Endothelial cell of umbilical vein (primary cell): ENCODE measurements around the gene LRP5. TPM values are rescaled to one million over a fixed set of nuclear protein-coding genes. Genes with fewer than 3 reads are reported as not detected.
"Not testable (repeated sequence)": the region's sequence is repeated elsewhere in the genome, so short reads cannot be mapped to it uniquely, and the experiment has no call there.

ENCODE experiments used
- BruUV-seq: library from RNA; stranded (reverse); fragments of 400-500 nt; replicated peaks from 2 replicates; lab custom pipeline; 2021; lab: Mats Ljungman, UMichigan
- CTCF ChIA-PET: fragments of 300-600, 350-600 bp; sonication (Branson Sonifier 250); formaldehyde crosslinking; loops from one replicate; lab custom pipeline; 2021; ENCODE audit warnings: antibody characterized with exemption, inconsistent platforms; lab: Charles Lee
- POLR2A ChIA-PET: fragments of 300-600, 350-600 bp; sonication (Branson Sonifier 250); formaldehyde crosslinking; loops from one replicate; lab custom pipeline; 2021; ENCODE audit warnings: antibody characterized with exemption, inconsistent platforms; lab: Charles Lee
- DNase-seq: peaks from one replicate; pipeline ENCODE4 v3.0.0-alpha.2; 2011; ENCODE audit warnings: low read depth, low spot score
- FAIRE-seq: peaks from 2 replicates; lab custom pipeline; 2011; peaks lifted over from hg19 to GRCh38; lab: Jason Lieb, UNC
- H2AFZ ChIP-seq: 2 replicates; pipeline ENCODE4 v1.6.0; 2012; ENCODE audit warnings: low read depth, low read length, control low read depth, inconsistent platforms
- H3K27ac ChIP-seq: 2 replicates; pipeline ENCODE4 v1.5.1; 2011; ENCODE audit warnings: low read depth, mild to moderate bottlenecking, control low read depth, low read length, moderate library complexity; ENCODE audit not compliant: insufficient read depth
- H3K27me3 ChIP-seq, 2 experiments: 2 replicates each; pipeline versions ENCODE4 v1.6.0 to v1.6.1; 2011; ENCODE audit warnings: low read length in 2 of 2, mixed read lengths in 1 of 2; ENCODE audit not compliant: control insufficient read depth in 2 of 2, insufficient read depth in 2 of 2
- H3K36me3 ChIP-seq, 2 experiments: 2 replicates in 1 of 2; 3 replicates in 1 of 2; pipeline ENCODE4 v1.5.1; 2011; ENCODE audit warnings: low read length in 2 of 2, mild to moderate bottlenecking in 1 of 2, moderate library complexity in 1 of 2; ENCODE audit not compliant: control insufficient read depth in 2 of 2, insufficient read depth in 2 of 2; ENCODE audit errors: extremely low read depth in 1 of 2
- H3K4me1 ChIP-seq: 3 replicates; pipeline ENCODE4 v1.5.1; 2011; ENCODE audit warnings: mild to moderate bottlenecking, low read length; ENCODE audit not compliant: control insufficient read depth, insufficient read depth; ENCODE audit errors: extremely low read depth
- H3K4me2 ChIP-seq: 2 replicates; pipeline ENCODE4 v1.6.1; 2011; ENCODE audit warnings: low read length, control low read depth, mixed read lengths; ENCODE audit not compliant: insufficient read depth
- H3K4me3 ChIP-seq, 3 experiments: fragments of 200-600 bp in 1 of 3; sonication (generic), shearing (Covaris generic) in 1 of 3; replicated peaks in 1 of 3; 2 replicates each; pipeline ENCODE4 v1.5.1; 2011 to 2016; ENCODE audit warnings: control low read depth in 3 of 3, low read length in 3 of 3, mild to moderate bottlenecking in 2 of 3, inconsistent platforms in 1 of 3, low read depth in 1 of 3, moderate library complexity in 1 of 3; ENCODE audit not compliant: insufficient read depth in 1 of 3
- H3K79me2 ChIP-seq: 2 replicates; pipeline ENCODE4 v1.6.0; 2012; ENCODE audit warnings: low read length, inconsistent platforms; ENCODE audit not compliant: control insufficient read depth, insufficient read depth
- H3K9ac ChIP-seq: replicated peaks from 2 replicates; pipeline ENCODE3; 2011; ENCODE audit warnings: low read length, control low read depth; ENCODE audit not compliant: insufficient read depth; ENCODE audit errors: extremely low read depth
- H3K9me1 ChIP-seq: replicated peaks from 3 replicates; pipeline ENCODE4 v1.6.0; 2011; ENCODE audit warnings: mild to moderate bottlenecking, low read length; ENCODE audit not compliant: control insufficient read depth, insufficient read depth; ENCODE audit errors: extremely low read depth
- H3K9me3 ChIP-seq: replicated peaks from 2 replicates; pipeline ENCODE4 v1.5.1; 2012; ENCODE audit warnings: low read length, inconsistent platforms; ENCODE audit not compliant: control insufficient read depth, insufficient read depth
- H4K20me1 ChIP-seq: replicated peaks from 2 replicates; pipeline ENCODE3; 2011; ENCODE audit warnings: mild to moderate bottlenecking, low read length; ENCODE audit not compliant: control insufficient read depth, insufficient read depth; ENCODE audit errors: extremely low read depth
- EZH2 ChIP-seq: IDR thresholded peaks from 2 replicates; pipeline ENCODE4 v1.6.1; 2012; ENCODE audit warnings: borderline replicate concordance, low read depth, mild to moderate bottlenecking, moderate library complexity, low read length, inconsistent platforms; ENCODE audit not compliant: severe bottlenecking
- FOS ChIP-seq: IDR thresholded peaks from 2 replicates; pipeline ENCODE4 v1.6.1; 2011; ENCODE audit warnings: mild to moderate bottlenecking, low read length, moderate library complexity, borderline replicate concordance; ENCODE audit not compliant: insufficient read depth
- JUN ChIP-seq: IDR thresholded peaks from 2 replicates; pipeline ENCODE4 v1.6.1; 2011; ENCODE audit warnings: borderline replicate concordance, low read depth; ENCODE audit not compliant: insufficient read length, insufficient read depth
- MYC ChIP-seq: IDR thresholded peaks from one replicate; pipeline ENCODE4 v1.6.1; 2011; ENCODE audit warnings: mild to moderate bottlenecking, low read depth, low read length
- POLR2A ChIP-seq: IDR thresholded peaks from 2 replicates; pipeline ENCODE4 v1.6.1; 2012; ENCODE audit warnings: low read depth, mild to moderate bottlenecking, control low read depth, low read length
- POLR2AphosphoS5 ChIP-seq: IDR thresholded peaks from 2 replicates; pipeline ENCODE4 v1.6.1; 2012; ENCODE audit warnings: low read depth, mild to moderate bottlenecking, control low read depth, low read length, moderate library complexity; ENCODE audit not compliant: insufficient read depth
- dilution Hi-C: fragments of 300-500 bp; cut with MboI; formaldehyde crosslinking; loops from one replicate; pipeline ENCODE4 v1.15.0; 2019; ENCODE audit warnings: low sequenced_read_pairs; ENCODE audit not compliant: extremely low pct_ligation_motif_present
- intact Hi-C: fragments of 100-400 bp; cut with micrococcal nuclease; formaldehyde crosslinking; loops from one replicate; pipeline ENCODE4 v1.10.0; 2022
- polyA plus RNA-seq, 4 experiments: library from polyadenylated mRNA; depleted of rRNA in 3 of 4; stranded (reverse) in 3 of 4; unstranded in 1 of 4; fragments of >200 nt; gene quantifications; 2 replicates each; pipeline versions ENCODE4 v1.2.1 to v1.2.3, GENCODE V29; 2011 to 2012; ENCODE audit warnings: missing spikeins in 1 of 4
- total RNA-seq: library from RNA; stranded (reverse); gene quantifications from 2 replicates; pipeline ENCODE4 v1.2.3, GENCODE V29; 2021

LRP5 gene
- total and polyA plus RNA-seq, 2 donors (not counting 3 experiments of a cell fraction or from before 2014, with no cell fraction given), result 35.1 to 51.8 TPM

DNA sequence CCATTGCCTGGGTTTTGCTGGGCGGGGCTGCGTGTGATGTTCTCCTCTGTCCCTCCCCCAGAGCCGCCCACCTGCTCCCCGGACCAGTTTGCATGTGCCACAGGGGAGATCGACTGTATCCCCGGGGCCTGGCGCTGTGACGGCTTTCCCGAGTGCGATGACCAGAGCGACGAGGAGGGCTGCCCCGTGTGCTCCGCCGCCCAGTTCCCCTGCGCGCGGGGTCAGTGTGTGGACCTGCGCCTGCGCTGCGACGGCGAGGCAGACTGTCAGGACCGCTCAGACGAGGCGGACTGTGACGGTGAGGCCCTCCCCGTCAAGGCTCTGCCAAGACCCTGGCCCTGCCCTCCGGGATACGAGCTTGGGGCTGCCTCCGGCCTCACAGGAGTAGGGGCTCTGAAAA is 121.2 kb downstream of the LRP5 start:
- BruUV-seq, result no TSS peak
- no peak for DNase-seq
- Histone ChIP-seq H3K4me2 (no peak overlapping the region), H4K20me1 (no peaks in the 10 kb centered on the region), H3K4me1 (peaks cover 16% of the 10 kb centered on the region), H3K36me3 (peaks cover 5 to 36% of the 10 kb centered on the region in 2 experiments), H3K4me3 (no peak overlapping the region), H3K79me2 (no peaks in the 10 kb centered on the region), H3K9me3 (peaks cover 9% of the 10 kb centered on the region), H3K9me1 (no peaks in the 10 kb centered on the region), H3K27me3 (no peaks in the 10 kb centered on the region), H2AFZ (no peak overlapping the region), H3K27ac (no peak overlapping the region), H3K9ac (no peak overlapping the region)
- dilution Hi-C loops, result no loop called here
- intact Hi-C loops, result no loop called here
- POLR2A ChIA-PET, result no interaction called here
- FAIRE-seq, result no peak
- no peak for TF ChIP-seq EZH2
- TF ChIP-seq POLR2A, result no peak
- TF ChIP-seq FOS, result no peak
- TF ChIP-seq JUN, result no peak
- TF ChIP-seq MYC, result no peak
- TF ChIP-seq POLR2AphosphoS5, result no peak
- CTCF ChIA-PET, result no interaction called here

DNA sequence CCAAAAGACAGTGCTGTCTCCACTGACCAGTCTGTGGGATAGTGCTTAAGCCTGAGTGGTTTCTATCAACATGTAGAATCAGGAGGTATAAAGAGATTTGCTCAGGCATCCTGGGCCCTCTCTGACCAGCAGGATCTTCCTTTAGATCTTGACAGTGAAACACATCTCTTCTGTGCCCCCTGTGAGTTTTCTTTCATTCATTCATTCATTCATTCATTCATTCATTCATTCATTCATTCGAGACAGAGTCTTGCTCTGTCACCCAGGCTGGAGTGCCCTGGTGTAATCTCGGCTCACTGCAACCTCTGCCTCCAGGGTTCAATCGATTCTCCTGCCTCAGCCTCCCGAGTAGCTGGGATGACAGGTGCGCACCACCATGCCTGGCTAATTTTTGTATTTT is 121.8 kb downstream of the LRP5 start:
- CTCF ChIA-PET, POLR2A ChIA-PET, dilution Hi-C loops, H3K9me3 ChIP-seq, H3K9me1 ChIP-seq, H2AFZ ChIP-seq, H3K27ac ChIP-seq, H3K9ac ChIP-seq, FAIRE-seq, H3K27me3 ChIP-seq, intact Hi-C loops, BruUV-seq, H3K4me3 ChIP-seq, H4K20me1 ChIP-seq, H3K79me2 ChIP-seq, DNase-seq, H3K4me2 ChIP-seq: not testable (repeated sequence)
- Histone ChIP-seq H3K36me3 (peaks cover 5 to 40% of the 10 kb centered on the region in 2 experiments), H3K4me1 (peaks cover 16% of the 10 kb centered on the region)
